Adrenal gland (tissue), 12 donors: ENCODE results near the gene AUTS2. TPM values are rescaled to one million over a fixed set of nuclear protein-coding genes. Genes with fewer than 3 reads are reported as not detected.

ENCODE experiments used
- DNase-seq, 7 donors: peaks; one replicate each; pipeline ENCODE4 v3.0.0-alpha.2; 2019 to 2020
- H3K27ac ChIP-seq, 5 donors: fragments of 200-600 bp; sonication (generic) in 4 of 5; 1 replicate in 3 of 5; 2 replicates in 2 of 5; pipeline versions ENCODE4 v1.5.1 to v1.8.0; 2016 to 2020; ENCODE audit warnings: mild to moderate bottlenecking in 1 of 5
- H3K27me3 ChIP-seq: fragments of 200-600 bp; 2 replicates; pipeline ENCODE4 v1.8.0; 2021
- H3K36me3 ChIP-seq, 2 donors: fragments of 200-600 bp; replicated peaks in 1 of 2; 1 replicate in 1 of 2; 2 replicates in 1 of 2; pipeline versions ENCODE4 v1.5.1 to v1.8.0; 2018 to 2022
- H3K4me1 ChIP-seq, 2 donors: fragments of 200-600 bp; replicated peaks in 1 of 2; 1 replicate in 1 of 2; 2 replicates in 1 of 2; pipeline versions ENCODE4 v1.5.1 to v1.8.0; 2018 to 2021
- H3K4me3 ChIP-seq, 4 donors: fragments of 200-600 bp; sonication (generic) in 3 of 4; one replicate each; pipeline ENCODE4 v1.5.1; 2016 to 2018
- H3K9me3 ChIP-seq, 3 donors: fragments of 200-600 bp; sonication (generic) in 1 of 3; replicated peaks in 1 of 3; 1 replicate in 2 of 3; 2 replicates in 1 of 3; pipeline versions ENCODE4 v1.5.1 to v1.8.0; 2016 to 2021
- POLR2A ChIP-seq, 2 donors: fragments of 450-650 bp; IDR thresholded peaks; one replicate each; pipeline ENCODE4 v1.6.1; 2017; ENCODE audit warnings: antibody characterized with exemption in 2 of 2, mild to moderate bottlenecking in 2 of 2, moderate library complexity in 1 of 2
- WGBS, 4 donors: extraction: QIAGEN DNeasy Blood & Tissue Kit in 2 of 4; methylation state at CpG; one replicate each; pipeline versions ENCODE4 v1.1.5 to v1.1.7; 2013 to 2017; 5-methylcytosine and 5-hydroxymethylcytosine counted together
- intact Hi-C, 2 donors: fragments of 100-400 bp; cut with DNase I; formaldehyde crosslinking; loops; one replicate each; pipeline versions ENCODE4 v1.14.1 to v1.15.0; 2022 to 2023
- polyA plus RNA-seq, 3 donors: library from polyadenylated mRNA; stranded (reverse); fragments of 200-250 nt in 2 of 3; fragments of 350-450 nt in 1 of 3; fragmentation: Illumina TruSeq in 1 of 3; extraction: RNeasy Lipid Tissue Mini Kit (QIAGEN cat#74804) in 1 of 3; gene quantifications; one replicate each; pipeline ENCODE4 v1.2.3, GENCODE V29; 2013 to 2014
- total RNA-seq, 9 donors: library from RNA; depleted of rRNA in 4 of 9; stranded (reverse); fragments of >200 nt in 4 of 9; fragments of 120-200 nt in 1 of 9; fragmentation: NEBNext Ultra II Directional in 1 of 9; extraction: Animal tissue kit (Norgen Biotek cat#: 25700) in 1 of 9; gene quantifications; one replicate each; pipeline versions ENCODE4 v1.1.0 to v1.2.4, GENCODE V29; 2013 to 2023
- TF ChIP-seq, protein P1 (sequence below), 6 experiments: fragments of 450-650 bp in 4 of 6; fragments of 200-600 bp in 2 of 6; sonication (generic) in 1 of 6; IDR thresholded peaks; 1 replicate in 5 of 6; 2 replicates in 1 of 6; pipeline versions ENCODE4 v1.5.1 to v1.8.0; 2016 to 2021; ENCODE audit warnings: antibody characterized with exemption in 6 of 6, mild to moderate bottlenecking in 2 of 6, moderate library complexity in 1 of 6
- donor health status: healthy with polysubstance abuse.
- donor health status: Bipolar disorder and iron deficiency.
- donor health status: DM: yes; HTN: yes; CAD: no.
- donor health status: DM: no; HTN: no; CAD: no.
- donor health status: DM: no; HTN: no; CAD: no.
- donor health status: DM: yes; HTN: yes; CAD: no.

The AUTS2 gene
- total and polyA plus RNA-seq, 12 donors = 6.4 to 44.0 (median 15.2) TPM

- DNase-seq = no peak
- TF ChIP-seq, protein P1, sequence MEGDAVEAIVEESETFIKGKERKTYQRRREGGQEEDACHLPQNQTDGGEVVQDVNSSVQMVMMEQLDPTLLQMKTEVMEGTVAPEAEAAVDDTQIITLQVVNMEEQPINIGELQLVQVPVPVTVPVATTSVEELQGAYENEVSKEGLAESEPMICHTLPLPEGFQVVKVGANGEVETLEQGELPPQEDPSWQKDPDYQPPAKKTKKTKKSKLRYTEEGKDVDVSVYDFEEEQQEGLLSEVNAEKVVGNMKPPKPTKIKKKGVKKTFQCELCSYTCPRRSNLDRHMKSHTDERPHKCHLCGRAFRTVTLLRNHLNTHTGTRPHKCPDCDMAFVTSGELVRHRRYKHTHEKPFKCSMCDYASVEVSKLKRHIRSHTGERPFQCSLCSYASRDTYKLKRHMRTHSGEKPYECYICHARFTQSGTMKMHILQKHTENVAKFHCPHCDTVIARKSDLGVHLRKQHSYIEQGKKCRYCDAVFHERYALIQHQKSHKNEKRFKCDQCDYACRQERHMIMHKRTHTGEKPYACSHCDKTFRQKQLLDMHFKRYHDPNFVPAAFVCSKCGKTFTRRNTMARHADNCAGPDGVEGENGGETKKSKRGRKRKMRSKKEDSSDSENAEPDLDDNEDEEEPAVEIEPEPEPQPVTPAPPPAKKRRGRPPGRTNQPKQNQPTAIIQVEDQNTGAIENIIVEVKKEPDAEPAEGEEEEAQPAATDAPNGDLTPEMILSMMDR (IDR thresholded peaks at IDR 0.05) = no peak
- TF ChIP-seq POLR2A (IDR thresholded peaks at IDR 0.05) = no peak
- no peaks in the 10 kb centered on the region for H3K4me1 ChIP-seq
- H3K4me3 ChIP-seq = no peak overlapping the region
- H3K36me3 ChIP-seq = no peaks in the 10 kb centered on the region
- WGBS, 4 donors = 95 to 97% (median 96%) methylated on average over 9 of the region's 9 CpGs
- intact Hi-C loops = no loop called here
- no peak overlapping the region for H3K27ac ChIP-seq
- no peaks in the 10 kb centered on the region for H3K9me3 ChIP-seq
- H3K27me3 ChIP-seq = no peaks in the 10 kb centered on the region
Observed at GRCh38 chr7:70379210-70379609, 780.9 kb downstream of the AUTS2 start.

GRCh38 chr7:70380421-70381015, 782.2 kb downstream of the AUTS2 start:
- Histone ChIP-seq H3K4me3 (no peak overlapping the region), H3K4me1 (no peaks in the 10 kb centered on the region), H3K36me3 (no peaks in the 10 kb centered on the region), H3K27ac (no peak overlapping the region), H3K9me3 (no peaks in the 10 kb centered on the region), H3K27me3 (no peaks in the 10 kb centered on the region)
- no peak for DNase-seq
- no peak for TF ChIP-seq POLR2A (IDR thresholded peaks at IDR 0.05)
- TF ChIP-seq, protein P1 (IDR thresholded peaks at IDR 0.05) = no peak
- 80 to 88% (median 84%) methylated on average over 7 to 9 of the region's 9 CpGs for WGBS, 4 donors
- intact Hi-C loops = no loop called here

DNA sequence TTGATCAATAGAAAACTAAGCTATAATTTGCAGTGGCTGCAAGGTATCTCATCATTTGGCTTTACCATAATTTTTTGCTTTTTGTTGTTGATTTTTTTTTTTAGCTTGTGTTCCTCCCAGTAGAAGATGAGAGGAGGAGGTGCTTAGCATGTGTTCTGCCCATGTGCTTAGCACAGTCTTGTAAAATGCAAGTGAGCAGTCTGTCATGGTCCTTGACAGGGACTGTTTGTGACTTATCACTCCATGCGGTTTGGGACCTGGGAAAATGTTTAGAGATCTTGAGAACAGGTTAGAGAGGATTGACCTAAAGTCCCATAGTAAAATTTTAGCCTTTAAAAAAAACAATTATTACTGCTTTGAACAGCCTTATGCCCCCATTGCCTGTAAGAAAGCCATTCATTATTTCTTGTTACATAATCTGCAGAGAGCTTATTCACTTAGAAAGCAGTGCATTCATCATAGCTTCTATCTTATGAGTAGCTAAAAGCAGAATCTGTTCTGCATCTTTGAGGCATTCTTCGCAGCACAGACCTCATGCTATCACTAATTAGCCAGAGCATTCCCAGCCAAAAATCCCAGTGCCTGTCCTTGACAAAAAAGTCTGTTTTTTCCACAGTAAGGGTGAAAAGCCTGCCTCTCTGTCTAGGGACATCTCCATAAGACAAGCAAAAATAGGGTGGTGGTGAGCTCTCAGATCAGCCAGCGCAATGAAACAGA, 784.9 kb downstream of the AUTS2 start:
- 59 to 71% (median 65%) methylated on average over 3 of the region's 3 CpGs for WGBS, 4 donors
- DNase-seq = no peak
- no peaks in the 10 kb centered on the region for H3K9me3 ChIP-seq
- no peak overlapping the region for H3K27ac ChIP-seq
- no peaks in the 10 kb centered on the region for H3K4me1 ChIP-seq
- no peaks in the 10 kb centered on the region for H3K36me3 ChIP-seq
- TF ChIP-seq, protein P1 (IDR thresholded peaks at IDR 0.05) = no peak
- TF ChIP-seq POLR2A (IDR thresholded peaks at IDR 0.05) = no peak
- no peaks in the 10 kb centered on the region for H3K27me3 ChIP-seq
- H3K4me3 ChIP-seq = no peak overlapping the region
- intact Hi-C loops = no loop called here

GRCh38 chr7:70384024-70384423, 785.7 kb downstream of the AUTS2 start:
- TF ChIP-seq POLR2A (IDR thresholded peaks at IDR 0.05) = no peak
- TF ChIP-seq, protein P1 (IDR thresholded peaks at IDR 0.05) = no peak
- DNase-seq = no peak
- H3K27me3 ChIP-seq = no peaks in the 10 kb centered on the region
- no peak overlapping the region for H3K4me3 ChIP-seq
- H3K27ac ChIP-seq = no peak overlapping the region
- 90 to 95% (median 93%) methylated on average over 7 of the region's 7 CpGs for WGBS, 4 donors
- no peaks in the 10 kb centered on the region for H3K36me3 ChIP-seq
- H3K4me1 ChIP-seq = no peaks in the 10 kb centered on the region
- H3K9me3 ChIP-seq = no peaks in the 10 kb centered on the region
- intact Hi-C loops = no loop called here
